ENCODE results near the gene SLC12A9.

Gene SLC12A9

GRCh38 chr7:100804681-100805431, 47.7 kb upstream of the SLC12A9 start:
- H3K36me3 ChIP-seq (ENCODE audit: control insufficient read depth in 2 of 2, insufficient read depth in 1 of 2, low read length in 2 of 2) = peaks cover 36 to 57% of the 10 kb centered on the region in 2 experiments; a peak in 2 of 3 replicates
- POLR2A ChIA-PET = interaction anchor here (0.8 to 1.2 kb wide), 2 partner anchors 11 to 218 kb away, joined by 3 to 7 read pairs; partner anchors contain the start of gene FBXO24
- no peak for TF ChIP-seq ZSCAN18 (tag by site-specific recombination; IDR thresholded peaks at IDR 0.05)
- TF ChIP-seq BCL6B (tag by site-specific recombination; IDR thresholded peaks at IDR 0.05) = no peak
- TF ChIP-seq ZNF621 (tag by site-specific recombination; IDR thresholded peaks at IDR 0.05) = no peak
- no peak for TF ChIP-seq ZNF394 (tag by site-specific recombination; IDR thresholded peaks at IDR 0.05; ENCODE audit: borderline replicate concordance)
- no peak for TF ChIP-seq ZNF112 (tag by site-specific recombination; IDR thresholded peaks at IDR 0.05)
- no peak for TF ChIP-seq ZNF16 (tag by site-specific recombination; IDR thresholded peaks at IDR 0.05; ENCODE audit: low read depth)
- TF ChIP-seq ZNF121 (tag by site-specific recombination; IDR thresholded peaks at IDR 0.05) = no peak
- no peak for TF ChIP-seq ZNF292 (tag by site-specific recombination; IDR thresholded peaks at IDR 0.05; ENCODE audit: borderline replicate concordance, low read depth)
- TF ChIP-seq ZBTB44 (tag by site-specific recombination; IDR thresholded peaks at IDR 0.05) = no peak
- no peak for TF ChIP-seq ZNF157 (tag by site-specific recombination; IDR thresholded peaks at IDR 0.05)
- TF ChIP-seq BCL11A (tag by site-specific recombination; IDR thresholded peaks at IDR 0.05; ENCODE audit: low read depth) = no peak
- TF ChIP-seq ZNF335 (tag by site-specific recombination; conservative IDR thresholded peaks at IDR 0.05) = no peak
- no peak for TF ChIP-seq ZNF19 (tag by site-specific recombination; IDR thresholded peaks at IDR 0.05; ENCODE audit: low read depth)

GRCh38 chr7:100806276-100806675, 46.2 kb upstream of the SLC12A9 start:
- H3K4me1 ChIP-seq (ENCODE audit: control insufficient read depth, insufficient read depth, low read length) = peaks cover 9% of the 10 kb centered on the region
- POLR2A ChIA-PET = interaction anchor here (1.0 to 1.2 kb wide), 2 partner anchors 46 to 220 kb away, joined by 3 read pairs; partner anchors contain the start of genes FBXO24 and SLC12A9
- H3K4me3 ChIP-seq (ENCODE audit: low read depth, low read length) = no peak overlapping the region
- H3K9me3 ChIP-seq (ENCODE audit: control insufficient read depth, insufficient read depth, low read depth, low read length) = no peaks in the 10 kb centered on the region
- H3K27ac ChIP-seq (ENCODE audit: extremely low read depth, low read depth, low read length) = no peak overlapping the region
- TF ChIP-seq GLIS1 (tag by site-specific recombination; IDR thresholded peaks at IDR 0.05) (no peak), ZNF449 (tag by site-specific recombination; IDR thresholded peaks at IDR 0.05) (no peak), ZNF544 (tag by site-specific recombination; IDR thresholded peaks at IDR 0.05) (no peak), ZNF2 (tag by site-specific recombination; IDR thresholded peaks at IDR 0.05) (no peak), ZSCAN4 (tag by site-specific recombination; IDR thresholded peaks at IDR 0.05) (no peak)
- CTCF ChIA-PET = interaction anchor here (0.7 to 2.3 kb wide), 3 partner anchors 21 to 46 kb away, joined by 3 to 13 read pairs (median 4); partner anchors contain the start of genes EPHB4 and SLC12A9
- peaks cover 46 to 65% of the 10 kb centered on the region in 2 experiments; a peak in 2 of 3 replicates for H3K36me3 ChIP-seq (ENCODE audit: control insufficient read depth in 2 of 2, insufficient read depth in 1 of 2, low read length in 2 of 2)

More at GRCh38 chr7:100804681-100805431, 47.7 kb upstream of the SLC12A9 start:
- Histone ChIP-seq H3K27ac (ENCODE audit: extremely low read depth, low read depth, low read length) (no peak overlapping the region), H3K9me3 (ENCODE audit: control insufficient read depth, insufficient read depth, low read depth, low read length) (no peaks in the 10 kb centered on the region), H3K4me3 (ENCODE audit: low read depth, low read length) (no peak overlapping the region), H3K4me1 (ENCODE audit: control insufficient read depth, insufficient read depth, low read length) (peaks cover 9% of the 10 kb centered on the region)
- CTCF ChIA-PET = interaction anchor here (0.6 kb wide), 1 partner anchor 10 kb away, joined by 3 read pairs; no protein-coding TSS in a partner anchor
